ENCODE data around the gene KIF21B.

- TF ChIP-seq CTCF (conservative IDR thresholded peaks at IDR 0.05; ENCODE audit: low read depth, low read length) (no peak), EZH2 (IDR thresholded peaks at IDR 0.05; ENCODE audit: low read length, unreplicated experiment) (no peak)
These were observed 73.9 kb downstream of the KIF21B start for GRCh38 chr1:200949626-200950025.

Data from PC-3 (cell line).